GM23338 (cell line): Measurements from ENCODE around the gene CDK7. TPM values are rescaled to one million over a fixed set of nuclear protein-coding genes. Genes with fewer than 3 reads are reported as not detected.
A peak's percentile ranks its signal among the peaks of the same experiment; 100 is the strongest.

Experiments used
- ATAC-seq: fragments of 200-7000 bp; cut with Tn5 transposase; 3 replicates; pipeline ENCODE4 v1.9.1; 2020
- DNase-seq: peaks from one replicate; pipeline ENCODE4 v3.0.0-alpha.2; 2015; ENCODE audit warnings: low spot score
- H2AFZ ChIP-seq: fragments of 200-600 bp; sonication (generic); 2 replicates; pipeline ENCODE4 v1.8.0; 2016; ENCODE audit warnings: antibody characterized with exemption, mild to moderate bottlenecking, moderate library complexity
- H3F3A ChIP-seq: fragments of 200-600 bp; sonication (generic); replicated peaks from 2 replicates; pipeline ENCODE4 v1.8.0; 2017; ENCODE audit warnings: antibody characterized with exemption, mixed run types, low read depth
- H3K27ac ChIP-seq: fragments of 200-600 bp; sonication (generic); 2 replicates; pipeline ENCODE4 v1.6.1; 2016; ENCODE audit warnings: low read depth
- H3K27me3 ChIP-seq: fragments of 200-600 bp; sonication (generic); 2 replicates; pipeline ENCODE4 v1.8.0; 2016; ENCODE audit warnings: mild to moderate bottlenecking, mixed run types, moderate library complexity; ENCODE audit not compliant: insufficient read depth
- H3K36me3 ChIP-seq: fragments of 200-600 bp; sonication (generic); 2 replicates; pipeline ENCODE4 v1.8.0; 2016; ENCODE audit warnings: mild to moderate bottlenecking; ENCODE audit not compliant: insufficient read depth
- H3K4me1 ChIP-seq: fragments of 200-600 bp; sonication (generic); 2 replicates; pipeline ENCODE4 v1.8.0; 2016; ENCODE audit warnings: mild to moderate bottlenecking, moderate library complexity; ENCODE audit not compliant: insufficient read depth
- H3K4me2 ChIP-seq: fragments of 200-600 bp; sonication (generic); 2 replicates; pipeline ENCODE4 v1.7.1; 2017; ENCODE audit warnings: mixed run types
- H3K4me3 ChIP-seq: fragments of 200-600 bp; sonication (generic); 2 replicates; pipeline ENCODE4 v1.6.1; 2016; ENCODE audit warnings: mixed run types
- H3K79me2 ChIP-seq: fragments of 200-600 bp; sonication (generic); replicated peaks from 2 replicates; pipeline ENCODE4 v1.8.0; 2017; ENCODE audit warnings: mild to moderate bottlenecking; ENCODE audit not compliant: insufficient read depth
- H3K9me2 ChIP-seq: fragments of 200-600 bp; sonication (generic); 2 replicates; pipeline ENCODE4 v1.8.0; 2017; ENCODE audit not compliant: insufficient read depth
- H4K20me1 ChIP-seq: fragments of 200-600 bp; sonication (generic); replicated peaks from 2 replicates; pipeline ENCODE4 v1.8.0; 2017; ENCODE audit warnings: mild to moderate bottlenecking; ENCODE audit not compliant: insufficient read depth
- H3K27ac Mint-ChIP-seq: 2 replicates; pipeline ENCODE4 v1.8.0; 2020; ENCODE audit warnings: inconsistent platforms, mild to moderate bottlenecking, moderate library complexity, mixed read lengths
- H3K27me3 Mint-ChIP-seq: 3 replicates; pipeline ENCODE4 v1.8.0; 2022; ENCODE audit warnings: low read depth, mild to moderate bottlenecking, moderate library complexity, mixed read lengths, inconsistent platforms; ENCODE audit not compliant: insufficient read depth, poor library complexity
- H3K36me3 Mint-ChIP-seq: 3 replicates; pipeline ENCODE4 v1.8.0; 2021; ENCODE audit warnings: low read depth, mild to moderate bottlenecking, inconsistent platforms, moderate library complexity, mixed read lengths
- H3K4me1 Mint-ChIP-seq: 3 replicates; pipeline ENCODE4 v1.8.0; 2020; ENCODE audit warnings: mild to moderate bottlenecking, inconsistent platforms, mixed read lengths
- H3K4me3 Mint-ChIP-seq: 3 replicates; pipeline ENCODE4 v1.8.0; 2021; ENCODE audit warnings: moderate library complexity, mild to moderate bottlenecking, inconsistent platforms, mixed read lengths
- H3K9me3 Mint-ChIP-seq: 3 replicates; pipeline ENCODE4 v1.8.0; 2020; ENCODE audit warnings: moderate library complexity, mild to moderate bottlenecking, inconsistent platforms, mixed read lengths
- CREB1 ChIP-seq: fragments of 250-450 bp; sonication (Bioruptor Pico); IDR thresholded peaks from 2 replicates; pipeline ENCODE4 v1.5.0; 2020; ENCODE audit warnings: low read depth, mild to moderate bottlenecking, moderate library complexity
- EZH2 ChIP-seq: fragments of 200-600 bp; sonication (generic); IDR thresholded peaks from one replicate; pipeline ENCODE4 v1.8.0; 2017; ENCODE audit warnings: antibody characterized with exemption, mild to moderate bottlenecking, low read depth; ENCODE audit not compliant: unreplicated experiment
- EZH2phosphoT487 ChIP-seq: fragments of 200-600 bp; sonication (generic); IDR thresholded peaks from one replicate; pipeline ENCODE4 v1.8.1; 2018; ENCODE audit warnings: antibody characterized with exemption; ENCODE audit not compliant: unreplicated experiment
- JUNB ChIP-seq: IDR thresholded peaks from one replicate; pipeline ENCODE4 v1.6.1; 2016; ENCODE audit warnings: antibody characterized with exemption; ENCODE audit not compliant: unreplicated experiment
- NANOG ChIP-seq: IDR thresholded peaks from 2 replicates; pipeline ENCODE4 v1.6.1; 2016; ENCODE audit warnings: antibody characterized with exemption, borderline replicate concordance
- POLR2AphosphoS5 ChIP-seq: IDR thresholded peaks from 2 replicates; pipeline ENCODE4 v1.6.1; 2016; ENCODE audit warnings: antibody characterized with exemption, low read depth
- STAT1 ChIP-seq: IDR thresholded peaks from one replicate; pipeline ENCODE4 v1.6.1; 2016; ENCODE audit warnings: antibody characterized with exemption; ENCODE audit not compliant: unreplicated experiment
- ZNF114 ChIP-seq: fragments of 250-450 bp; sonication (Bioruptor Pico); IDR thresholded peaks from 2 replicates; pipeline ENCODE4 v1.5.0; 2020; ENCODE audit warnings: mild to moderate bottlenecking, moderate library complexity
- ZNF331 ChIP-seq: fragments of 250-450 bp; sonication (Bioruptor Pico); IDR thresholded peaks from 2 replicates; pipeline ENCODE4 v1.5.0; 2020; ENCODE audit warnings: low read depth, mild to moderate bottlenecking, moderate library complexity
- polyA plus RNA-seq: library from polyadenylated mRNA; unstranded; fragments of >200 nt; fragmentation: Nextera tagmentation; extraction: Ambion mirVana; gene quantifications from 2 replicates; pipeline ENCODE4 v1.2.1, GENCODE V29; 2016
- total RNA-seq: library from RNA; depleted of rRNA; stranded (reverse); fragments of >200 nt; shearing (Covaris generic); gene quantifications from 2 replicates; pipeline ENCODE4 v1.2.3, GENCODE V29; 2014
- TF ChIP-seq, protein P1 (sequence below): fragments of 250-450 bp; sonication (Bioruptor Pico); IDR thresholded peaks from 2 replicates; pipeline ENCODE4 v1.5.0; 2020; ENCODE audit warnings: mild to moderate bottlenecking, moderate library complexity
- TF ChIP-seq, protein P2 (sequence below): IDR thresholded peaks from 2 replicates; pipeline ENCODE4 v1.6.1; 2016; ENCODE audit warnings: antibody characterized with exemption
- TF ChIP-seq, protein P3 (sequence below): IDR thresholded peaks from one replicate; pipeline ENCODE4 v1.6.1; 2018; ENCODE audit warnings: antibody characterized with exemption; ENCODE audit not compliant: unreplicated experiment
- TF ChIP-seq, protein P4 (sequence below), 2 experiments: fragments of 200-600 bp in 1 of 2; sonication (generic) in 1 of 2; conservative IDR thresholded peaks; 2 replicates each; pipeline versions ENCODE4 v1.5.1 to v1.6.1; 2016 to 2017; ENCODE audit warnings: antibody characterized with exemption in 2 of 2, low read depth in 2 of 2, mild to moderate bottlenecking in 2 of 2, moderate library complexity in 1 of 2

CDK7 gene
- total and polyA plus RNA-seq, 2 experiments from 2014 or later = 78.4 to 80.7 TPM

DNA sequence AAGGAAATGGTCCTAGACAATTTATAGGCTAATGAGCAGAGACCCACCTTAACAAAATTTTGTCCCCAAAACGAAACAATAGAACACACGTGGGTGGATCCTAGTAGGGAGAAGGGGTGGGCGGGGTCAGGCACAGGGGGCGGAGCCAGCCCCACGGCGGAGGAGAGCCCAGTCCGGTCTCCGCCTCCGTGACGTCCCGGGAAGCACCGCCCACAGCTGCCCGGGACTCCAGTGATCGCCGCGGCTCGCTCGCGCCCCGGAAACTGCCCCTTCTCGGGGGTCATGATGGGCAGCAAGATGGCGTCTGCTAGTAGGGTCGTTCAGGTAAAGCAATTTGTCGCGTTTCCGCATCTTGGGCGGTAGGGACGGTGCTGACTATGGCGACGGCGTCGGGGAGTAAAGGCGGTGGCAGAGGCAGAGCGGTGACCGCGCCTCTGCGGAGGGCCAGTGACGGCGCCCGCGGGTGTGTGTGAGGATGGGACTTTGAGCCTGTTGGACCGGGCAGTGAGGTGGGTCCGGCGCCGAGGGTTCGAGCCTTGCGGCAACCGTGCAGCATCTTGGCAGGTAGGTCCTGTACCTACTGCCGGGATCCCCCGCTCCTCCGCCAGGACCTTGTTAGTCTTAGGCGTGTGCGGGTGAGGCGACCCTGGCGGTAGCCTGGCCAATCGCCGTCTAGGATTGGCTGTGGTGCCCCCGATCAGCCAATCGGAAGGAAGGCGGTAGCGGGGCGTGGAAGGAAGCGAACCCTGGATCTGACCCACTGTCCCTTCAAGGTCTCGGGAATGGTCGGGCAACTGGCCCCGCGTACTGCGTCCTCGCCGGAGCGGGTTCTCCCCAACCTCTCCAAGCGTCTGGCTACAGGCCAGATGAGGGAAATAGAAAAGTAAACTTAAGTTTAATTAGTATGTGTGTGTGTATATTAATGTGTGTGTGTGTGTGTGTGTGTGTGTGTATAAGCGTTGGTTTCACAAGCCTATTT lies 16.8 kb upstream of the CDK7 start:
- H3K4me1 ChIP-seq = 0 out of 2 replicates have a peak, but pooled peaks cover 4% of the 10 kb centered on the region
- ATAC-seq (peak; percentile 96), DNase-seq (peak; percentile 94)
- TF ChIP-seq JUNB = no peak
- TF ChIP-seq EZH2phosphoT487 = no peak
- no peak for TF ChIP-seq NANOG
- no peak for TF ChIP-seq STAT1
- peak; percentile 89 for TF ChIP-seq POLR2AphosphoS5
- TF ChIP-seq, protein P1, sequence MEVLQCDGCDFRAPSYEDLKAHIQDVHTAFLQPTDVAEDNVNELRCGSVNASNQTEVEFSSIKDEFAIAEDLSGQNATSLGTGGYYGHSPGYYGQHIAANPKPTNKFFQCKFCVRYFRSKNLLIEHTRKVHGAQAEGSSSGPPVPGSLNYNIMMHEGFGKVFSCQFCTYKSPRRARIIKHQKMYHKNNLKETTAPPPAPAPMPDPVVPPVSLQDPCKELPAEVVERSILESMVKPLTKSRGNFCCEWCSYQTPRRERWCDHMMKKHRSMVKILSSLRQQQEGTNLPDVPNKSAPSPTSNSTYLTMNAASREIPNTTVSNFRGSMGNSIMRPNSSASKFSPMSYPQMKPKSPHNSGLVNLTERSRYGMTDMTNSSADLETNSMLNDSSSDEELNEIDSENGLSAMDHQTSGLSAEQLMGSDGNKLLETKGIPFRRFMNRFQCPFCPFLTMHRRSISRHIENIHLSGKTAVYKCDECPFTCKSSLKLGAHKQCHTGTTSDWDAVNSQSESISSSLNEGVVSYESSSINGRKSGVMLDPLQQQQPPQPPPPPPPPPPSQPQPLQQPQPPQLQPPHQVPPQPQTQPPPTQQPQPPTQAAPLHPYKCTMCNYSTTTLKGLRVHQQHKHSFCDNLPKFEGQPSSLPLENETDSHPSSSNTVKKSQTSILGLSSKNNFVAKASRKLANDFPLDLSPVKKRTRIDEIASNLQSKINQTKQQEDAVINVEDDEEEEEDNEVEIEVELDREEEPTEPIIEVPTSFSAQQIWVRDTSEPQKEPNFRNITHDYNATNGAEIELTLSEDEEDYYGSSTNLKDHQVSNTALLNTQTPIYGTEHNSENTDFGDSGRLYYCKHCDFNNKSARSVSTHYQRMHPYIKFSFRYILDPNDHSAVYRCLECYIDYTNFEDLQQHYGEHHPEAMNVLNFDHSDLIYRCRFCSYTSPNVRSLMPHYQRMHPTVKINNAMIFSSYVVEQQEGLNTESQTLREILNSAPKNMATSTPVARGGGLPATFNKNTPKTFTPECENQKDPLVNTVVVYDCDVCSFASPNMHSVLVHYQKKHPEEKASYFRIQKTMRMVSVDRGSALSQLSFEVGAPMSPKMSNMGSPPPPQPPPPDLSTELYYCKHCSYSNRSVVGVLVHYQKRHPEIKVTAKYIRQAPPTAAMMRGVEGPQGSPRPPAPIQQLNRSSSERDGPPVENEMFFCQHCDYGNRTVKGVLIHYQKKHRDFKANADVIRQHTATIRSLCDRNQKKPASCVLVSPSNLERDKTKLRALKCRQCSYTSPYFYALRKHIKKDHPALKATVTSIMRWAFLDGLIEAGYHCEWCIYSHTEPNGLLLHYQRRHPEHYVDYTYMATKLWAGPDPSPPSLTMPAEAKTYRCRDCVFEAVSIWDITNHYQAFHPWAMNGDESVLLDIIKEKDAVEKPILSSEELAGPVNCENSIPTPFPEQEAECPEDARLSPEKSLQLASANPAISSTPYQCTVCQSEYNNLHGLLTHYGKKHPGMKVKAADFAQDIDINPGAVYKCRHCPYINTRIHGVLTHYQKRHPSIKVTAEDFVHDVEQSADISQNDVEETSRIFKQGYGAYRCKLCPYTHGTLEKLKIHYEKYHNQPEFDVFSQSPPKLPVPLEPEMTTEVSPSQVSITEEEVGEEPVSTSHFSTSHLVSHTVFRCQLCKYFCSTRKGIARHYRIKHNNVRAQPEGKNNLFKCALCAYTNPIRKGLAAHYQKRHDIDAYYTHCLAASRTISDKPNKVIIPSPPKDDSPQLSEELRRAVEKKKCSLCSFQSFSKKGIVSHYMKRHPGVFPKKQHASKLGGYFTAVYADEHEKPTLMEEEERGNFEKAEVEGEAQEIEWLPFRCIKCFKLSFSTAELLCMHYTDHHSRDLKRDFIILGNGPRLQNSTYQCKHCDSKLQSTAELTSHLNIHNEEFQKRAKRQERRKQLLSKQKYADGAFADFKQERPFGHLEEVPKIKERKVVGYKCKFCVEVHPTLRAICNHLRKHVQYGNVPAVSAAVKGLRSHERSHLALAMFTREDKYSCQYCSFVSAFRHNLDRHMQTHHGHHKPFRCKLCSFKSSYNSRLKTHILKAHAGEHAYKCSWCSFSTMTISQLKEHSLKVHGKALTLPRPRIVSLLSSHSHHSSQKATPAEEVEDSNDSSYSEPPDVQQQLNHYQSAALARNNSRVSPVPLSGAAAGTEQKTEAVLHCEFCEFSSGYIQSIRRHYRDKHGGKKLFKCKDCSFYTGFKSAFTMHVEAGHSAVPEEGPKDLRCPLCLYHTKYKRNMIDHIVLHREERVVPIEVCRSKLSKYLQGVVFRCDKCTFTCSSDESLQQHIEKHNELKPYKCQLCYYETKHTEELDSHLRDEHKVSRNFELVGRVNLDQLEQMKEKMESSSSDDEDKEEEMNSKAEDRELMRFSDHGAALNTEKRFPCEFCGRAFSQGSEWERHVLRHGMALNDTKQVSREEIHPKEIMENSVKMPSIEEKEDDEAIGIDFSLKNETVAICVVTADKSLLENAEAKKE (CRISPR knock-in tag) = no peak
- no peak for TF ChIP-seq ZNF114 (CRISPR knock-in tag)
- peak; percentile 39 for TF ChIP-seq CREB1
- TF ChIP-seq, protein P2, sequence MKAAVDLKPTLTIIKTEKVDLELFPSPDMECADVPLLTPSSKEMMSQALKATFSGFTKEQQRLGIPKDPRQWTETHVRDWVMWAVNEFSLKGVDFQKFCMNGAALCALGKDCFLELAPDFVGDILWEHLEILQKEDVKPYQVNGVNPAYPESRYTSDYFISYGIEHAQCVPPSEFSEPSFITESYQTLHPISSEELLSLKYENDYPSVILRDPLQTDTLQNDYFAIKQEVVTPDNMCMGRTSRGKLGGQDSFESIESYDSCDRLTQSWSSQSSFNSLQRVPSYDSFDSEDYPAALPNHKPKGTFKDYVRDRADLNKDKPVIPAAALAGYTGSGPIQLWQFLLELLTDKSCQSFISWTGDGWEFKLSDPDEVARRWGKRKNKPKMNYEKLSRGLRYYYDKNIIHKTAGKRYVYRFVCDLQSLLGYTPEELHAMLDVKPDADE = peak; percentile 29
- TF ChIP-seq, protein P3, sequence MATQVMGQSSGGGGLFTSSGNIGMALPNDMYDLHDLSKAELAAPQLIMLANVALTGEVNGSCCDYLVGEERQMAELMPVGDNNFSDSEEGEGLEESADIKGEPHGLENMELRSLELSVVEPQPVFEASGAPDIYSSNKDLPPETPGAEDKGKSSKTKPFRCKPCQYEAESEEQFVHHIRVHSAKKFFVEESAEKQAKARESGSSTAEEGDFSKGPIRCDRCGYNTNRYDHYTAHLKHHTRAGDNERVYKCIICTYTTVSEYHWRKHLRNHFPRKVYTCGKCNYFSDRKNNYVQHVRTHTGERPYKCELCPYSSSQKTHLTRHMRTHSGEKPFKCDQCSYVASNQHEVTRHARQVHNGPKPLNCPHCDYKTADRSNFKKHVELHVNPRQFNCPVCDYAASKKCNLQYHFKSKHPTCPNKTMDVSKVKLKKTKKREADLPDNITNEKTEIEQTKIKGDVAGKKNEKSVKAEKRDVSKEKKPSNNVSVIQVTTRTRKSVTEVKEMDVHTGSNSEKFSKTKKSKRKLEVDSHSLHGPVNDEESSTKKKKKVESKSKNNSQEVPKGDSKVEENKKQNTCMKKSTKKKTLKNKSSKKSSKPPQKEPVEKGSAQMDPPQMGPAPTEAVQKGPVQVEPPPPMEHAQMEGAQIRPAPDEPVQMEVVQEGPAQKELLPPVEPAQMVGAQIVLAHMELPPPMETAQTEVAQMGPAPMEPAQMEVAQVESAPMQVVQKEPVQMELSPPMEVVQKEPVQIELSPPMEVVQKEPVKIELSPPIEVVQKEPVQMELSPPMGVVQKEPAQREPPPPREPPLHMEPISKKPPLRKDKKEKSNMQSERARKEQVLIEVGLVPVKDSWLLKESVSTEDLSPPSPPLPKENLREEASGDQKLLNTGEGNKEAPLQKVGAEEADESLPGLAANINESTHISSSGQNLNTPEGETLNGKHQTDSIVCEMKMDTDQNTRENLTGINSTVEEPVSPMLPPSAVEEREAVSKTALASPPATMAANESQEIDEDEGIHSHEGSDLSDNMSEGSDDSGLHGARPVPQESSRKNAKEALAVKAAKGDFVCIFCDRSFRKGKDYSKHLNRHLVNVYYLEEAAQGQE = no peak
- TF ChIP-seq, protein P4, sequence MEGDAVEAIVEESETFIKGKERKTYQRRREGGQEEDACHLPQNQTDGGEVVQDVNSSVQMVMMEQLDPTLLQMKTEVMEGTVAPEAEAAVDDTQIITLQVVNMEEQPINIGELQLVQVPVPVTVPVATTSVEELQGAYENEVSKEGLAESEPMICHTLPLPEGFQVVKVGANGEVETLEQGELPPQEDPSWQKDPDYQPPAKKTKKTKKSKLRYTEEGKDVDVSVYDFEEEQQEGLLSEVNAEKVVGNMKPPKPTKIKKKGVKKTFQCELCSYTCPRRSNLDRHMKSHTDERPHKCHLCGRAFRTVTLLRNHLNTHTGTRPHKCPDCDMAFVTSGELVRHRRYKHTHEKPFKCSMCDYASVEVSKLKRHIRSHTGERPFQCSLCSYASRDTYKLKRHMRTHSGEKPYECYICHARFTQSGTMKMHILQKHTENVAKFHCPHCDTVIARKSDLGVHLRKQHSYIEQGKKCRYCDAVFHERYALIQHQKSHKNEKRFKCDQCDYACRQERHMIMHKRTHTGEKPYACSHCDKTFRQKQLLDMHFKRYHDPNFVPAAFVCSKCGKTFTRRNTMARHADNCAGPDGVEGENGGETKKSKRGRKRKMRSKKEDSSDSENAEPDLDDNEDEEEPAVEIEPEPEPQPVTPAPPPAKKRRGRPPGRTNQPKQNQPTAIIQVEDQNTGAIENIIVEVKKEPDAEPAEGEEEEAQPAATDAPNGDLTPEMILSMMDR (conservative IDR thresholded peaks at IDR 0.05; ENCODE audit: low read depth in 2 of 2) = no peak
- no peak for TF ChIP-seq EZH2
- TF ChIP-seq ZNF331 = no peak
- H3K27ac Mint-ChIP-seq = peak overlapping the region; percentile 98
- peaks cover 9% of the 10 kb centered on the region for H3K9me3 Mint-ChIP-seq
- peak overlapping the region; percentile 96 for H3K27ac ChIP-seq
- H2AFZ ChIP-seq = peak overlapping the region; percentile 96
- no peaks in the 10 kb centered on the region for H3K27me3 ChIP-seq
- H3K36me3 ChIP-seq = peaks cover 8% of the 10 kb centered on the region; the same call in 1 of the 2 replicates
- H3K4me3 Mint-ChIP-seq = peak overlapping the region; percentile 97
- peaks cover 2% of the 10 kb centered on the region for H3K27me3 Mint-ChIP-seq
- H3K9me2 ChIP-seq = no peaks in the 10 kb centered on the region
- no peaks in the 10 kb centered on the region for H4K20me1 ChIP-seq
- H3K36me3 Mint-ChIP-seq = peaks cover 47% of the 10 kb centered on the region
- H3K4me1 Mint-ChIP-seq = peaks cover 8% of the 10 kb centered on the region; the same call in 1 of the 3 replicates
- no peaks in the 10 kb centered on the region for H3F3A ChIP-seq
- H3K4me2 ChIP-seq = peak overlapping the region; percentile 73
- H3K4me3 ChIP-seq = peak overlapping the region; percentile 85
- H3K79me2 ChIP-seq = peaks cover 33% of the 10 kb centered on the region
